DOHH2 (cell line): ENCODE results near the gene HOXA2.

Experiments used
- EZH2phosphoT487 ChIP-seq: fragments of 200-600 bp; sonication (generic); IDR thresholded peaks from 2 replicates; pipeline ENCODE4 v1.6.1; 2017; ENCODE audit warnings: borderline replicate concordance, mild to moderate bottlenecking, antibody characterized with exemption, low read length, moderate library complexity, mixed read lengths
- TF ChIP-seq, protein P1 (sequence below): fragments of 200-600 bp; sonication (generic); IDR thresholded peaks from one replicate; pipeline ENCODE4 v1.5.1; 2014; ENCODE audit warnings: antibody characterized with exemption, mild to moderate bottlenecking, low read depth, low read length; ENCODE audit not compliant: poor library complexity, severe bottlenecking

DNA sequence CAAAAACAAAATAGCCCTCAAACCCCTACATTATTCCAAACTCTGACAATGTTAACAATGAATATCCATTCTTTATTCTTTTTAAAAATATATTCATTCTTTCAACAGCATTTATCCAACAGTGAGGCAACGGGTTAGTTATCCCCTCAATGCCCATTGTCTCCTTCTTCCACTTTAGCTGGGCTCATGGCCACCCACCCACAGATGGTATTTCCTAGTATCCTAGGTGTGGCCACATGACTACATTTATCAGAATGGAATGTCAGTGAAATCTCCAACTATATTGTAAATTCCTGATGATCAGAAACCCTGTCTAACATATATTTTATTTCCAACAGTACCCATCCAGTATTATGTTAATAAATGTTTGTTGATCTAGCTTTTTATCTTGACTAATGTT is 20.3 kb downstream of the HOXA2 start:
- TF ChIP-seq, protein P1, sequence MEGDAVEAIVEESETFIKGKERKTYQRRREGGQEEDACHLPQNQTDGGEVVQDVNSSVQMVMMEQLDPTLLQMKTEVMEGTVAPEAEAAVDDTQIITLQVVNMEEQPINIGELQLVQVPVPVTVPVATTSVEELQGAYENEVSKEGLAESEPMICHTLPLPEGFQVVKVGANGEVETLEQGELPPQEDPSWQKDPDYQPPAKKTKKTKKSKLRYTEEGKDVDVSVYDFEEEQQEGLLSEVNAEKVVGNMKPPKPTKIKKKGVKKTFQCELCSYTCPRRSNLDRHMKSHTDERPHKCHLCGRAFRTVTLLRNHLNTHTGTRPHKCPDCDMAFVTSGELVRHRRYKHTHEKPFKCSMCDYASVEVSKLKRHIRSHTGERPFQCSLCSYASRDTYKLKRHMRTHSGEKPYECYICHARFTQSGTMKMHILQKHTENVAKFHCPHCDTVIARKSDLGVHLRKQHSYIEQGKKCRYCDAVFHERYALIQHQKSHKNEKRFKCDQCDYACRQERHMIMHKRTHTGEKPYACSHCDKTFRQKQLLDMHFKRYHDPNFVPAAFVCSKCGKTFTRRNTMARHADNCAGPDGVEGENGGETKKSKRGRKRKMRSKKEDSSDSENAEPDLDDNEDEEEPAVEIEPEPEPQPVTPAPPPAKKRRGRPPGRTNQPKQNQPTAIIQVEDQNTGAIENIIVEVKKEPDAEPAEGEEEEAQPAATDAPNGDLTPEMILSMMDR, result no peak
- no peak for TF ChIP-seq EZH2phosphoT487
